NCI-H524 (cell line): ENCODE results near the gene FMN1.
A peak's percentile ranks its signal among the peaks of the same experiment; 100 is the strongest.
"Not testable (repeated sequence)": the region's sequence is repeated elsewhere in the genome, so short reads cannot be mapped to it uniquely, and the experiment has no call there.

Experiments used
- DNase-seq, 2 experiments: peaks; one replicate each; lab custom pipeline; 2025; lab: John Stamatoyannopoulos, UW

FMN1 gene

DNA sequence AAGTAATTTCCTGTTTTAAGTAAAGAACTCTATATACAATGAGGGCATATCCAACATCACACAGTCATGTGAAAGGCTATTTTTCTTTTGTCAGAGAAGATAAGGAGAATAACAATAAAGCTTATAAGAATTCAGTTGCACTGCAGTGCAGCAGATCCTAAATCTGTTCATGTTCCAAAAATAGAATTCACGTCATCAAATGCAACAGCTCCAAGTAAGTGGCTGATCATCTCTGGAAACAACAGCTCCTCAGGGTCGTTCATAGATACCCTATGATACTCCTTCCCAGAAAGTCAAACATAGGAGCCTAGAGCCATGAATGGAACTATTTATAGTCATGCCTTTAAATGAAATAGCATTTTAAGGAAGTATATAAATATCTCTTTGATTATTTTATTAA lies 100.2 kb downstream of the FMN1 start:
- no peak for DNase-seq

DNA sequence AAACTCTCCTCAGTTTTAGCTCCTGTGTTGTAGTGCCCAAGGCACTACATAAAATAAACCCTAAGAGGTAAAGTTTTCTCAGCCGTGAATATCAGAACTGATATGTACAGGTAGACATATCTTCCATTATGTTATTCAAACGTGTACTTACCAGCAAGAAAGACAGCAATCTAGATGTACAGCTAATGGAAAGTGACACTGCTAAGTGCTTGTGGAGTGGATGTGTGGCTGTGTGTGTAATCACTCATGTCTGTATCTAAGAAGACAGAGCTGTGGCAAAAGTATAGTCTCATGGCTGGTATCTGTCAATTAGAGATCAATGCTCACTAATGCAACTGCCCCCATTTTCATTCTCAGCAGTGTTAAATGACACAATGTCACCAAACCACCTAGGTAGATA lies 101.3 kb downstream of the FMN1 start:
- DNase-seq = no peak

DNA sequence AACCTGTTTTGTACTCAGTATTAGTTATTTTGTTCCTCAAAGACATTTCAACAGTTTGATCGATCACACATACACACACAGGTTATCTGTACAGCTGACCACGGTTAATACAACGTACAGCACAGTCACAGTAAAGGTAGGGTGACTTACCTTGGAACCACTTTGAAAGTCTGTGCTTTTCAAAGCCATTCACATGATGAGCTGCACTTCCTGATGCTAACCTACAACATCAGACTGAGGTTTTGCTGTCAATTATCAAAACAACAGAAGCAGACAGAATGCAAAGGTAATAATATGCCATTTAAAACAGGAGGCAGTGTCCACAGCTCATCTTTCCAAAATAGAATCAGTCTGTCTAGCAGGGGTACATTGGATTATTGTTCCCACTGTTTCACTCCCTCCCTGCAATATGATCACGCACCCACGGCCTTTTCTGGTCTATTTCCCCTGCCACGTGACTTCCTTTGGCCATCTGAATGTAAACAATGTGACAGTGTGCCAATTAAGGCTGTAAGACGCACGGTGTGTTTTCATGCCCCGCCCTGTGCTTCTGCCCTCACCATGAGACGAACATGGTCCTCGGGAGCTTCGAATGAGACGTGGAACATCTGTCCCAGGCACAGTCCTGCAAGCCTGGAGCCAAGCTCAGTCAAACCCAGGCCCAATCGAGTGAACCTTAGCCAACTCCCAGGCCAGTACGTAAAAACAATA lies 102.4 kb downstream of the FMN1 start:
- no peak for DNase-seq

DNA sequence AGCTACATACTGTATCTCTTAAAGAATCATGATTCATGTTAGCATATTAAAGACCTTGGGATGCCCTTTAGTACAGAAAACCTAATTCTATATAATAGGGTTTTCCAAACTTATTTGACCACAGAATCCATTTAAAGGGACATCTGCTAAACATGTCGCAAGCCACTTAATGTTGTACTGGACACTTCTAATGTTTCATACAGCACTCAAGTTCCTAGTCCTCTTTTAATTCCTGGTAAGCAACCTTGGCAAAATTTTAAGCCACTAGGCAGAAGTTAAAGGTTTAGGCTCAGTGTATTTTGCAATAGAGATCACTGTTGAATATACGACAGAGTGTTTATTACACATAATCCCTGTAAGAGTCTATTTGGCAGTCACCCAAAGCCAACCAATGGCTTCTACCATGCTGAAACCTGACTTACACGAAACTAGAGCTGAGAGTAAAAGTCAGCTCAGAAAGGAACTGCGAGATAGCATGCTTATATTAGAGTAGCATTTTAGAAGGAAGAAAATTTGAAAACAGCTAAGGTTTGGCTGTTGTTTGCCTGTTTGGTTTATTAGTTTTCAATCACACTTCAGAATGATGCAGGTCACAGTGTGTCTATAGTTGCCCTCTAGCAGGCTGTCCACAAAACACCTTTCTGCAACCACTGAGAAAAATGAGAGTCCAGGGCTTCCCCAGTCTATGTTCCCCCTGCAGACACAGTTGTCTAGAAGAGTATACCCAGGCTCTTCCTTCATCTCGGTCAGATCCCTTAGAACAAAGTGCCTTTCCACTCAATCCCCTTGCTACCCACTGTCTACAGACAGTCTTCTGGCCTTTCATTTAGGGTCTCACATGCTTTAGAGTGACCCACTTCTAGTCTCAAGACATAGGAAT lies 104.4 kb downstream of the FMN1 start:
- DNase-seq = peak; percentile 94 to 98

DNA sequence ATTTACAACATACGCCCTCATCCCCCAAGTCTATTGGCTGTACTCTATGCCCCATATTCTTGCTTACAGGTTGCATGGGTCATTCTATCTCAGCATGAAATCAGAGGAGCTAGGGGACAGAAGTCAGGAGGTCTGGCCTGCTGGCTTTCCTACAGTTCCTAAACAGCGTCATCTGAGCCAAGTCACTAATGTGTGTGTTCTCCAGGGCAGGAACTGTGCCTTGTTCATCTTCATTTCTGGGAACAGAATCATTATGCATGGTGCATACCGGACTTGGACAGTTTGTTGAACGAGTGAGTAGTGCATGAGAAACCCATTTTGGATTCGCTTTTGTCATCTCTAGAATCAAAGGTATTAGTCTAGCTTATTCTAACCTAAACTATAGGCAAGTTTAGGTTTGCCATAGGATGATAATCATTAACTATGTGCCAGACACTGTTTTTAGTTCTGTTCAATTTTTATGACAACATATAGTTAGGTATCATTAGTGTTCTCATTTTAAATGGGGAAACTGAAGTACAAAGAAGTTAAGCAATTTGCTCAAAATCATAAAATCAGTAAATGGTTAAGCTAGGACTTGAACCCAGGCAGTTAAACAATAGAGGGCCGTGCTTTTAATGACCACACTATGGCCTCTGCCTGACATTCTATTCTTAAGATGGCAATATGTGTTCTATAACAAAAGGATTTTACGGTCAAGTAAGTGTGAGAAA lies 105.2 kb downstream of the FMN1 start:
- no peak for DNase-seq

DNA sequence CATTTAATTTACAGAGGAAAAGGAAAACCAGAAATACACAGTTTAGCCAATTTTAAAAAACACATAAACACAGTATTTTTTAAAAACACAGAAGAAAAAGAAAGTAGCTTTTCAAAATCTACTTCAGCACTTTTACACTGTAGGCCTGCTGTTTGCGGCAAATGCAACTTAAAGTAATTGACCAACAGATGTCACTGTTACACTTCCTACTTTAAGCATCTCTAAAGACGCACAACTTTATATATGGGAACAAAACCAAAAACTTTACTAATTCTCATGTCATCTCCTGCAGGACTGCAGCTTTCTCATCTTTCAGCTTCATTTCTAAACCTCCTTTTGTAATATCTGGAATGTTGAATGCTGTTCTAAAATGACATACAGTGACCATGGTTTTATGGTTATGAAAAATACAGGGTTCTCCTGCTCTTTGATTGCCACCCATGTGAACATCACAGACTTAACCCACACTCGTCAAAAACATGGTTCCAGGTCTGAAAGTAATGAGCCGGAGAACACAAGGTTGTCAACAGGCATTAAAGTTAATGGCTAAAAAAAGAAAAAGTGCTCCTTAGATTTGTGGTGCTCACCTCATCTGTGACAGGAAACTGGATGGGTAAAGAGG lies 107.9 kb downstream of the FMN1 start:
- peak in 1 of 2 experiments; percentile 54 for DNase-seq

DNA sequence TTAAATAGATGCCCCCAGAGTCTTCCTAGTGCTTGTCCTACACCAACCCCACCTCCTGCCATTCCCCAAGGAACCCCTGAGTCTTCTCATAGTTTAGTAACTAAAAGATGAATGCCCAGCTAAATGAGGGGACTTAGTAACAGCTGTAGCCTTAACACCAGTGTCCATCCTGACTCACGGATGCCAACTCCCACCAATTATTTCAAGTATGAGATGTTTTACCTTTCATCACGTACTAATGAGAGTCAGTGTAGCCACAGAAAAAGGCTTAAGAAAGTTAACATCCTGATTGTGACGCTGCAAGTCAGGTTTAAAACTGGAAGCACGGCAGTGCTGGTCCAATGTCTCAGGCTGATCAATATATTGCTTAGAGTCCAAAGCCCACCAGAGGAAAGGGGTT lies 109.9 kb downstream of the FMN1 start:
- no peak for DNase-seq

DNA sequence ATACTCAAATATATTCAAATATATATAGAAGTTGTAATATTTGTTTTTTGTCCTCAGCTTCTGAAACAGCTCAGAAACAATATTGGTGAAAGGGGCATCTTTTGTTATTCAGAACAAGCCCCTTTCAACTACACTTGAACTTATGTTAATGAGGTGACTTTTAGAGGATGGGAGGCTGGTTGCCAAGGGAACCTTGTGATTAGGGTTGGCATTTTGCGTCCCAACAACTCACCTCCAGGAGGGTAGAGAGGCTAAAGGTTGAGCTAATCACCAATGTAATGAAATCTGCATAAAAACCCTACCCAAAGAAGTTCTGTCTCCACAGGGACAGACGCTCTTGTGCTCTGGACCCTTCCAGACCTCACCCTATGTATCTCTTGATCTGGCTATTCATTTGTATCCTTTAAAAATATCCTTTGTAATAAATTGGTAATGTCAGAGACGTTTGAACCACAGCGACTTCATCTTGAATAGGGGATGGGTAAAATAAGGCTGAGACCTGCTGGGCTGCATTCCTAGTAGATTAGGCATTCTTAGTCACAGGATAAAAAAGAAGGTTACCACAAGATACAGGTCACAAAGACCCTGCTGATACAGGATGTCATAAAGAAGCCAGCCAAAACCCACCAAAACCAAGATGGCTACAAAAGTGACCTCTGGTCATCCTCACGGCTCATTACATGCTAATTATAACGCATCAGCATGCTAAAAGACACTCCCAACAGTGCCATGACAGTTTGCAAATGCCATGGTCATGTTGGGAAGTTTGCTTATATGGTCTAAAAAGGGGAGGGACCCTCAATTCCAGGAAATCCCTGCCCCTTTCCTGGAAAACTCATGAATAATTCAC lies 111.1 kb downstream of the FMN1 start:
- no peak for DNase-seq

DNA sequence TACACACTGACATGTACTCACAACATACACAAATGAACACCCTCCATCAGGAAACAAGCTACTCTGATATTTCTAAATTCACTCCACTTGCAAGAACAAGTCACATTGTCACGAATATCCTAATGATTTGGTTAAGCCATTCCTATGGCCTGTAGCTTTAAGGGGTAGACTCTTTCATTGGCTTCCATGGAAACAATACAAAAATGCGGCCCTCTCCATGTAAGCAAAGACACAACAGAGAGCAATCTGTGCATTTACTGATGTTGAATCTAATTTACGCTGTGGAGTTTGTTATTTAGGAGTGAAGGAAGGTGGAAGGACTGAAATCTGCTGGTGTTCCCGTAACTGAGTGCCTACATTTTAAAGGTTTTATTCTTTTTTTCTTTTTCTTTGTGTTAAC lies 114.5 kb downstream of the FMN1 start:
- DNase-seq = no peak

DNA sequence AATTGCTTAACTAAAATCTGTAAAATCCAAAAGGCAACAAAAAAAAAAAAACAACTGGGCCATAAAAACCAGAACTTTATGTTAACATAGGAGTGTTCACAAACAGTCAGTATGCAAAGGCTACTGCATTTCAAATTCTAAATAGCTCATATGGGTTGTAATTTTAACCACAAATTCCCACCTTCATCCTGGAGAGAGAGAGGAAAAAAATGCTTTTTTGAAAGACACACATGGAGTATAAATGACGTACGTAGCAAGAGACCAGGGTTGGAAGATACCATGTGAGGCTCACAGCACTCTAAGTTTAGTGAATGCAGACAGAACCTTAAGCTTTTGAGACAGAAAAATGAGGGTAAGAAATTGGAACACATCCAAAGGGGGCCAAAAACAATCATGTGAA lies 115.9 kb downstream of the FMN1 start:
- DNase-seq = no peak

DNA sequence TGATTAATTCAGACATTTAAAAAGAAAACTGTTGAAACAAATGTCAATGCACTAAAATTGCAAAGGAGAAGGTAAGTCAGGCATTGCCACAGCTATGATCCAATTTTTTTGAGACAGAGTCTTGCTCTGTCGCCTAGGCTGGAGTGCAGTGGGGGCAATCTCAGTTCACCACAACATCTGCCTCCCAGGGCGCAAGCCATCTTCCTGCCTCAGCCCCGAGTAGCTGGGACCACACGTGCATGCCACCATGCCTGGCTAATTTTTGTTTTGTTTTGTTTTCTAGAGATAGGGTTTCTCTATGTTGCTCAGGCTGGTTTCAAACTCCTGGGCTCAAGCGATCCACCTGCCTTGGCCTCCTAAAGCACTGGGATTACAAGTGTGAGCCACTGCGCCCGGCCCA lies 117.6 kb downstream of the FMN1 start:
- DNase-seq = no peak

DNA sequence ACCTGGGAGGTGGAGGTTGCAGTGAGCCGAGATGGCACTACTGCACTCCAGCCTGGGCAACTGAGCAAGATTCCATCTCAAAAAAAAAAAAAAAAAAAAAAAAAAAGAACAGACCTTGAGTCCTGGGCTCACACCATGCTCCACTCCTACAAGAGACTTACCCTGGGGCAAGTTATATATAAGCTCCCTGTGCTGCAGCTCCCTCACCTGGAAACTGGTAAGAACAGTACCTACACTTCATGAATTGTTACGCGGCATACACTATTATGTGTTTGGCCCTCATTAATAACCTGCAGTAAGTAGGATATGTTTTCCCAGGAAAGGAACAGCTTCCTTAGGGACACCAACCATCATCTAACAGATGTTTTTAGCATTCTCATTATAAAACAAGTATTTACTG lies 119.6 kb downstream of the FMN1 start:
- peak in 1 of 2 experiments; percentile 19 for DNase-seq

DNA sequence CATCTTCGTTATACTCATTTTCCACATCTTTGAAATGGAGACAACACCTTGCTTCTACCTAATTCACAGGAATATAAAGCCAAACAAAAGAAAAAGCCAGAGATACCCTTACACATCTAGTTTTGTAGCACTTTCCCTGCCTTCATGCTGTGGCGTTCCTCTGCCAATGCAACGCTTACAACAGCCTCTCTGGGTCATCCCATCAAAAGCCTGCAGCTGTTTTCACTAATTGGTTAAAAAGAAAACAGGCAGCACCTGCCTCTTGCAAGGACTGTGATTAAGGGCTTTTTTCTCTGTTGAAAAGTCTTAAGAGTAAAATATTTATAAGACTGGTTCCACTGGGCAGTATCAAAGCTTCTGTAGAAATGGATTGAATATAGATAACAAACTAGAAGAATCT lies 120.3 kb downstream of the FMN1 start:
- no peak for DNase-seq

DNA sequence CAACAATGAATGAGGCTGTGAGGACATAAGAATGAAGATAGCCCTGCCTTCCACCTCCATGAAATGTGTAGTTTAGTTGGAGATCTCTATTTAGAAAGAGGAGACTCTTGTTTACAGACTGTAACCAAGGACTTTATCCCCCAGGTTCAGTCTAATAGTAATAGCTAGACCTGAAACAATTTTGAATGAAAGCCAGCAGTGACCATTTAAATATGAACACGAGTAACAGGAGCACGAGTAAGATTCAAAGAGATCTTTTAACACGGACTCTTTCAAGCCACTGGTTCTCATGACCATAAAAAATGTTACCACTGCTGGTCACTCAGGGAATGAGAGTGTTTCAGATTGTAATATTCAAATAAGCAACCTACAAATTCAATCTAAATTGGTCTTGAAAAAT lies 123.1 kb downstream of the FMN1 start:
- no peak for DNase-seq

DNA sequence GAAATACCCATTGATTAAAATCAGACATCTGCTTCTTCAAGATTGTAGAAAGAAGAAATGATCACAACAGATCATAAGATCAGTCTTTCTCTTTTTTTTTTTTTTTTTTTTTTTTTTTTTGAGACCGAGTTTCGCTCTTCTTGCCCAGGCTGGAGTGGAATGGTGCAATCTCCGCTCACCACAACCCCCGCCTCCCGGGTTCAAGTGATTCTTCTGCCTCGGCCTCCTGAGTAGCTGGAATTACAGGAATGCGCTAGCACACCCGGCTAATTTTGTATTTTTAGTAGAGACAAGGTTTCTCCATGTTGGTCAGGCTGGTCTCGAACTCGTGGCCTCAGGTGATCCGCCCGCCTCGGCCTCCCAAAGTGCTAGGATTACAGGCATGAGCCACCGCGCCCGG lies 124.6 kb downstream of the FMN1 start:
- not testable (repeated sequence) for DNase-seq

DNA sequence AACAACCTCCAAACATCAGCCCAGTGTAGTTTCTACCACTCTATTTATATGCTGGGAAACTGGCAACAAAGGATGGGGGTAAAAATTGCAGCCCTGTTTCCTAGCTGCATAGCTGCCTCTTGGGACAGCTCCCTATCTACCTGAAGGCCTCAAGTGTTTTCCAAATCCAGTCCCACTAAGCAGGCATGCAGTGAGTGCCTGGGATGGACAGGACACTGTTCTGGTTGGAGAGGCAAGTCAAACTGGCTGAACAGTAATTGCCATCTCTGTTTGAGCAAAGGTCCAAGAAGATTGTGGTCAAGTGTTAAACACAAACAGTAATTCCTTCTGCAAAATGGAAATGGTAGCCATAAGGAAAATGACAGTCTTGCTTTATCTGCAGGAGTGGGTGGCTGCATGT lies 125.4 kb downstream of the FMN1 start:
- no peak for DNase-seq

DNA sequence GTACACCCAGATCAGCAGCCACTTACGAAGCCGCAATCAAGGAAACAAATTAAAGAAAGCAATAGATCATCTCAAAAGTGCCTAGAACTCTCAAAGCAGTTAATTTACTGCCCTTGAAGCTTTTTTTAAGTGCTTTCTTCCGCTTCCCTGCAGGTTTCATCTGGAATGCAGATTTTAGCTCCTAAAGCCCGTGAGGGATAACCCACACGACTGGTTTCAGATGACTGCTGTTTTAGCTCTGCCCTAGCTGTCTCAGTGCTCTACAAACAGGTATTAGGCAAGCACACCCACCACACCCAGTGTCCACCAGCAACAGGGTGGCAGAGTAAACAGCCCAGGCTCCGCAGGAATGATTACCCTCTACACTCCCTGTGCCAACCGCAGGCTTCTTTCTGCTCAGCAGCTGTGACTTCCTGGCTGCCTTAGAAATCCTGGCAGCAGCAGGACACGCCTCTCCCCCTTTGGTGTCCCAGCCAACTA lies 126.0 kb downstream of the FMN1 start:
- DNase-seq = no peak

DNA sequence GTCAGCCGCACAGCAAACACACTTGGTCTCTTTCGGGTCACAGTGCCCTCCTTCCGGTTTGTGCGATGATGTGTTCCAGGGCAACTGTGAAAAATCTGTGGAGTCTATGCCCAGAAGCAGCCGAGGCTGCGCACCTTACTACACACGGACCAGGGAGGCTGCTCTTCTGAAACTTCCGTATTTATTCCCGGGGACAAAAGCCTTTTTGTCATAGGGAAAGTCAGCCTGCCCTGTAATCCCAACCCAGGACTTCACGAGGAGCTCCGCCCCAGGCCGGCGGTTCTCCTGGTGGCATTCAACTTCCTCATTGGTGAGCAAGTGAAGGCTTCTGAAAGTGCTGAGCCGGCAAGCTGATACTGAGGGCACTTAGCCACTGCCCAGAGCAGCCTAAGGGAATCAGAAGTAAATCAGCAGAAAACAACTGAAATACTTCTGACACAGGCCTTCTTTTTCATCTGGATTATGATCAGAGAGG lies 126.5 kb downstream of the FMN1 start:
- no peak for DNase-seq

DNA sequence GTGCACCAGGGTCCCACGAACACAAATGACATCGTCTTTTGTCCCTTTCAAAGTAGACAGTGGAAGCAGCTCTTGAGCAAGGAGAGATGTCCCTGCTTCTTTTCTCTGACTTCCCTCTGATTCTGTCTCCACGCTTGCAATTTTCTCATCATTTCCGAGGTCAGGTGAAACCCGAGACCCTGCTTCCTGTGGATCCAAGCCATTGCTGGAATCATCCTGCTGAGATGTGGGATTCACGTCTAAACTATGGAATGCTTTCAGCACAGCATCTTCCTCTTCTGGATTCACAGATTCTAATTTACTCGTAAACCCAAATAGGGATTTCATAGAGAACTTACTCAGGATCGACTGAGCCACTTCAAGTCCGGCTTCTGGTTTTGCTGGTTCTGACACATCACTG lies 127.1 kb downstream of the FMN1 start:
- no peak for DNase-seq

DNA sequence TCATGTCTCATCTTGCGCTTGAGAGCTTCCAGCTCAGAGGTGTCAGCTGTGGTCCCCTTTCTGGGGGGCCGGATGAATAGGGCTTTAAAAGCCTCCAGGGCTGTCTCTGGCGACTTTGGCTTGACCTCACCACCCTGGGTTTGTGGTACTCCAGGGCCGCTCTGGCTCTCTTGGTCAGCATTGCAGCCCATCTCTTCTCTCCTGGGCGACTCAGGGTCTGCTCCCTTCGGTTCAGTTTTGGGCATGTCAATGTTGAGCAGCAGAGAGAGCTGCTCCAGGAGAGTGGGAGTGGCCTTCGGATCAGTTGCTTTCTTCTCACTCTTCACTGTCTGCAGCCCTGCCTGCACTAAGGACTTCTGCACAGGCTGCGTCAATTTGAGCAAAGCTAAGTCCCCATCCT lies 127.9 kb downstream of the FMN1 start:
- DNase-seq = no peak

DNA sequence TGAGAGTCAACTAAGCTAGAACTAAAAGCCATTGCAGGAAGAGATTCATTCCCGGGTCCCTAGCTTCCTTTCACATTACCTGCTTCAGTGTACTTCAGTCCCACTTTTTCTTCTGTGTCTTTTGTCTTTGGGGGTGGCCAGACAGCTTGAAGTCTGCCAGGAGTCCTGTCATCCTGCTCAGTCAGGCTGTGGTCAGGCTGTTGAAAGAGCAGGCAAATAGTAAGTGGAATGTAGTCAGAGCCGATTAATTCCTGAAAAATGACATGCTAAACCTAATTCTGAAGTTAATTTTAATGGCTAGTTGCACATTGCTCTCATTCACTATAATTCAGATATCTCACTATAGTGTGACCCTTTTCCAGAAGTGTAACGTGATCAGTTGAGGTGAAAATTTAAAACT lies 129.6 kb downstream of the FMN1 start:
- DNase-seq = no peak
